AG10803 (cell line): ENCODE results near the gene ELFN2.

ENCODE experiments used
- DNase-seq: peaks from one replicate; pipeline ENCODE4 v3.0.0; 2010; ENCODE audit warnings: low read depth
- H3K4me3 ChIP-seq: 2 replicates; pipeline ENCODE4 v1.5.1; 2011; ENCODE audit warnings: mild to moderate bottlenecking, low read length, control low read depth
- CTCF ChIP-seq: conservative IDR thresholded peaks from 2 replicates; pipeline ENCODE4 v1.5.1; 2011; ENCODE audit warnings: mild to moderate bottlenecking, low read length, control low read depth, inconsistent platforms

The ELFN2 gene

GRCh38 chr22:37426706-37427134, 559 bp downstream of the ELFN2 start:
- H3K4me3 ChIP-seq = peak overlapping the region; percentile 55
- DNase-seq = no peak
- TF ChIP-seq CTCF = no peak

GRCh38 chr22:37425800-37426705, 1.2 kb downstream of the ELFN2 start:
- peak overlapping the region; percentile 55 for H3K4me3 ChIP-seq
- DNase-seq = peak; percentile 32
- no peak for TF ChIP-seq CTCF

GRCh38 chr22:37425369-37425768, 1.9 kb downstream of the ELFN2 start:
- no peak for TF ChIP-seq CTCF
- DNase-seq = no peak
- no peak overlapping the region for H3K4me3 ChIP-seq

GRCh38 chr22:37423283-37423682, 4.0 kb downstream of the ELFN2 start:
- no peak for TF ChIP-seq CTCF
- no peak overlapping the region for H3K4me3 ChIP-seq
- no peak for DNase-seq

GRCh38 chr22:37421468-37421877, 5.8 kb downstream of the ELFN2 start:
- no peak overlapping the region for H3K4me3 ChIP-seq
- TF ChIP-seq CTCF = no peak
- DNase-seq = no peak

- TF ChIP-seq CTCF = peak; percentile 17; the same call in 1 of the 2 replicates
- H3K4me3 ChIP-seq = peak overlapping the region; percentile 44; the same call in 1 of the 2 replicates
- DNase-seq = no peak
Observed at GRCh38 chr22:37420686-37421467, 6.4 kb downstream of the ELFN2 start.
